HEK293T (cell line): ENCODE measurements around the gene CAMSAP1.

Source experiments
- CTCF ChIA-PET: fragments of 350-600 bp; formaldehyde crosslinking; extraction: SDS; loops from one replicate; lab custom pipeline; 2021; ENCODE audit warnings: antibody characterized with exemption, inconsistent platforms; lab: Yijun Ruan, JAX
- POLR2A ChIA-PET: fragments of 350-600 bp; formaldehyde crosslinking; extraction: SDS; loops from one replicate; lab custom pipeline; 2020; ENCODE audit warnings: antibody characterized with exemption, inconsistent platforms; lab: Yijun Ruan, JAX
- DNase-seq: peaks from one replicate; pipeline ENCODE4 v3.0.0; 2012; ENCODE audit warnings: mixed read lengths; ENCODE audit errors: extremely low spot score
- ARNT ChIP-seq: fragments of 450-650 bp; IDR thresholded peaks from 2 replicates; pipeline ENCODE4 v1.6.1; 2017; ENCODE audit warnings: mild to moderate bottlenecking
- BHLHE40 ChIP-seq: fragments of 450-650 bp; IDR thresholded peaks from 2 replicates; pipeline ENCODE4 v1.6.1; 2016; ENCODE audit warnings: mild to moderate bottlenecking, moderate library complexity, borderline replicate concordance
- CTBP1 ChIP-seq: fragments of 450-650 bp; IDR thresholded peaks from 2 replicates; pipeline ENCODE4 v1.6.1; 2016; ENCODE audit warnings: borderline replicate concordance
- ELF4 ChIP-seq: fragments of 450-650 bp; IDR thresholded peaks from 2 replicates; pipeline ENCODE4 v1.6.1; 2017; ENCODE audit warnings: antibody characterized with exemption
- FOXA1 ChIP-seq: fragments of 450-650 bp; IDR thresholded peaks from 2 replicates; pipeline ENCODE4 v1.6.1; 2016; ENCODE audit warnings: mild to moderate bottlenecking
- FOXK2 ChIP-seq: fragments of 450-650 bp; IDR thresholded peaks from 2 replicates; pipeline ENCODE4 v1.6.1; 2016; ENCODE audit warnings: mild to moderate bottlenecking
- FOXM1 ChIP-seq: fragments of 450-650 bp; IDR thresholded peaks from 2 replicates; pipeline ENCODE4 v1.6.1; 2017; ENCODE audit warnings: mild to moderate bottlenecking, borderline replicate concordance
- HDGF ChIP-seq: fragments of 450-650 bp; IDR thresholded peaks from 2 replicates; pipeline ENCODE4 v1.6.1; 2017; ENCODE audit warnings: antibody characterized with exemption, borderline replicate concordance
- L3MBTL2 ChIP-seq: fragments of 450-650 bp; conservative IDR thresholded peaks from 2 replicates; pipeline ENCODE4 v1.6.1; 2016; ENCODE audit warnings: mild to moderate bottlenecking
- LEF1 ChIP-seq: fragments of 450-650 bp; IDR thresholded peaks from 2 replicates; pipeline ENCODE4 v1.6.1; 2017; ENCODE audit warnings: mild to moderate bottlenecking, borderline replicate concordance
- NFRKB ChIP-seq: fragments of 450-650 bp; IDR thresholded peaks from 2 replicates; pipeline ENCODE4 v1.6.1; 2016; ENCODE audit warnings: mild to moderate bottlenecking, moderate library complexity
- PKNOX1 ChIP-seq: fragments of 450-650 bp; IDR thresholded peaks from 2 replicates; pipeline ENCODE4 v1.6.1; 2016
- SP1 ChIP-seq: fragments of 450-650 bp; IDR thresholded peaks from 2 replicates; pipeline ENCODE4 v1.6.1; 2017
- SUZ12 ChIP-seq: fragments of 450-650 bp; IDR thresholded peaks from 2 replicates; pipeline ENCODE4 v1.6.1; 2016; ENCODE audit warnings: mild to moderate bottlenecking
- TARDBP ChIP-seq: fragments of 450-650 bp; IDR thresholded peaks from 2 replicates; pipeline ENCODE4 v1.6.1; 2016
- ZNF384 ChIP-seq: fragments of 450-650 bp; IDR thresholded peaks from 2 replicates; pipeline ENCODE4 v1.6.1; 2016

The CAMSAP1 gene

GRCh38 chr9:135774794-135775525 lies 132.4 kb downstream of the CAMSAP1 start:
- CTCF ChIA-PET, result no interaction called here
- TF ChIP-seq ARNT, result no peak
- no peak for TF ChIP-seq LEF1
- TF ChIP-seq FOXM1, result no peak
- TF ChIP-seq TARDBP, result no peak
- TF ChIP-seq FOXK2, result no peak
- no peak for TF ChIP-seq SP1
- TF ChIP-seq PKNOX1, result no peak
- no peak for TF ChIP-seq CTBP1
- DNase-seq, result no peak
- POLR2A ChIA-PET, result no interaction called here

DNA sequence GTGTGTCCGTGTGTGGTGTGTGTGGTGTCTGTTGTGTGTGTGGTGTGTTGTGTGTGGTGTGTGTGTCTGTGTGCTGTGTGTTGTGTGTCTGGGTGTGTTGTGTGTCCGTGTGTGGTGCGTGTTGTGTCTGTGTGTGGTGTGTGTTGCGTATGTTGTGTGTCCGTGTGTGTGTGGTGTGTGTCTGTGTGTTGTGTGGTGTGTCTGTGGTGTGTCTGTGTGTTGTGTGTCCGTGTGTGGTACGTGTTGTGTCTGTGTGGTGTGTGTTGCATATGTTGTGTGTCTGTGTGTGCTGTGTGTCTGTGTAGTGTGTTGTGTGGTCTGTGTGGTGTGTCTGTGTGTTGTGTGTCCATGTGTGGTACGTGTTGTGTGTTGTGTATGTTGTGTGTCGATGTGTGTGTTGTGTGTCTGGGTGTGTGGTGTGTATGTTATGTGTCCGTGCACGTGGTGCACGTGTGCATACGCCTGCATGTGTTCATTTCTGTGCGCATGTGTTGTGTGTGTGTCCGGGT lies 133.1 kb downstream of the CAMSAP1 start:
- no peak for DNase-seq
- ChIA-PET CTCF (no interaction called here), POLR2A (no interaction called here)
- TF ChIP-seq FOXK2 (no peak), TARDBP (0 out of 2 replicates have a peak, but pooled peaks have one; percentile 9)

GRCh38 chr9:135773530-135774238 lies 133.7 kb downstream of the CAMSAP1 start:
- CTCF ChIA-PET, result no interaction called here
- POLR2A ChIA-PET, result no interaction called here

GRCh38 chr9:135772702-135773493 lies 134.4 kb downstream of the CAMSAP1 start:
- no peak for DNase-seq
- TF ChIP-seq FOXA1 (no peak), NFRKB (no peak), FOXK2 (no peak), SP1 (no peak), FOXM1 (no peak), LEF1 (no peak), CTBP1 (no peak), TARDBP (no peak), SUZ12 (no peak), PKNOX1 (no peak), L3MBTL2 (no peak), ZNF384 (no peak), ELF4 (no peak), HDGF (no peak), ARNT (no peak), BHLHE40 (no peak)
- POLR2A ChIA-PET, result no interaction called here
- CTCF ChIA-PET, result no interaction called here

More at GRCh38 chr9:135773530-135774238, 133.7 kb downstream of the CAMSAP1 start:
- no peak for DNase-seq
- no peak for TF ChIP-seq ELF4
- no peak for TF ChIP-seq SUZ12
- no peak for TF ChIP-seq SP1
- TF ChIP-seq L3MBTL2, result no peak
- TF ChIP-seq LEF1, result no peak
- TF ChIP-seq PKNOX1, result no peak
- TF ChIP-seq HDGF, result no peak
- no peak for TF ChIP-seq CTBP1
- no peak for TF ChIP-seq FOXM1
- TF ChIP-seq TARDBP, result no peak

DNA sequence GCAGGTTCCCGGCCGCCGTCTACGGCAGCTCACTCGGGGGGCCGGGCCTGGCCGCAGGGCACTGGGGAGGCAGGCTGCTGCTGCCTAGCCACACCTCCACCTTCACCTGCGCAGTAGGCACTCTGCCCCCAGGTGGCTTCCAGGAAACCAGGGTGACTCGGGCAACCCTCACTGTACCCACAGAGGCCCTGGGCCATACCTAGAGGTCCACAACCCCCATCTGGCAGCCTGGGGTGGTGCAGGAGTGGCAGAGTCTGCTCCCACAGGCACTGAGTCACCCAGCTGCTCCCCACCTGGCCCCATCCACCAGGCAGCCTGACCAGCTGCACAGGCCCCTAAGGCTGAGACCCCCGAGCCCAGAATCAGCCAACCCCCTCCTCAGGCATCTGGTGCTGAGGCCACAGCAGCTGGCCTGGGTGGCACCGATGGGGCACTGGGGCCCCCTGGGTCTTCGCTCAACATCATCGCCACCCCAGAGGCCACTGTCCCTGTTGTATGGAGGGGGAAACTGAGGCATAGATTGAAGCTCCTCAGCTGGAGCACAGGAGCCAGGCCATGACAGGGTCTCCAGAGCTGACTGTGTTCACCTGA lies 135.2 kb downstream of the CAMSAP1 start:
- POLR2A ChIA-PET, result no interaction called here
- DNase-seq, result no peak
- TF ChIP-seq NFRKB (no peak), ELF4 (no peak), FOXM1 (no peak), FOXK2 (no peak), ARNT (no peak), PKNOX1 (no peak)
- CTCF ChIA-PET, result no interaction called here
